GM19238 (cell line): Measurements from ENCODE around the gene EML4.
"Not testable (repeated sequence)": the region's sequence is repeated elsewhere in the genome, so short reads cannot be mapped to it uniquely, and the experiment has no call there.

Experiments used
- DNase-seq: peaks from one replicate; pipeline ENCODE4 v3.0.0; 2011; ENCODE audit warnings: low spot score; ENCODE audit not compliant: insufficient read length

The EML4 gene

GRCh38 chr2:42329736-42330135, 160.6 kb downstream of the EML4 start:
- DNase-seq, result no peak

DNA sequence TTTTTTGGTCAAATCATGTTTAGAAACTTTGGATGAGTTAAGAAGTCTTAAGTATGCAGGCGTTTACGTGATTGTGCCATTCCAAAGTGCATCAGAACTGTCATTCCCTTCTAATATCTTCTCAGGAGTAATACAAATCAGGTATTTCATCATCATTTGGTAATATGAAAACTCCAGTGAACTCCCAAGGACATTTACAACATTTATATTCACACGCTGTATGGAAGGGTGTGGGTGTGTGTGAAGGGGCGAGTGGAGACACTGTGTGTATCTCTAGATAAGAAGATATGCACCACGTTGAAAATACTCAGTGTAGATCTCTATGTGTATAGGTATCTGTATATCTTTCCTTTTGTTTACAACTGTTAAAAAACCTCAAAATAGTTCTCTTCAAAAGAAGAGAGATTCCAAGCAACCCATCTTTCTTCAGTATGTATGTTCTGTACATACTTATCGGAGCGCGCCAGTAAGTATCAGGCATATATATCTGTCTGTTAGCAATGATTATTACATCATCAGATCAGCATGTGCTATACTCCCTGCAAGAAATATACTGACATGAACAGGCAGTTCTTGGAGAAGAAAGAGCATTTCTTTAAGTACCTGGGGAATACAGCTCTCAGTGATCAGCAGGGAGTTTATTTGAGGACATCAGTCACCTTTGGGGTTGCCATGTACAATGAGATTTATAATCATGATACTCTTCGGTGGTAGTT, 162.6 kb downstream of the EML4 start:
- DNase-seq, result no peak

DNA sequence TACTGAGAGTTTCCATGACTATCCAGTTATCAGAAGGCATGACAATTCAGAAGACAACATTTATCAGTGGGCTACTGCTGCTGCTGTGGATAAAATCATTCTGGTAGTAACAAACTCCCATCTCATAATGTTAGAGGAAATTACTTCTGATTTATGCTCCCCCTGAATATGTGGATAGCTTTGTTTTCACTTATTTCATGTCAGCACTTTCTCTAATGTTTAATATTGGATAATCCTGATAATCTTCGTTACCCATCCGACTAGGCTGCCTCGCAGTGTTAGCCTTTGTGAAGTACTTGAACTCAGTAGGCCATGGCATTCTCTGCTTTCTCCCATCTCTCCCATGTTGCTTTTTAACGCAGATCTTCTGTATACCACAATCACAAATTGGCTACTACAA, 163.4 kb downstream of the EML4 start:
- no peak for DNase-seq

GRCh38 chr2:42333579-42333978, 164.4 kb downstream of the EML4 start:
- DNase-seq, result no peak

DNA sequence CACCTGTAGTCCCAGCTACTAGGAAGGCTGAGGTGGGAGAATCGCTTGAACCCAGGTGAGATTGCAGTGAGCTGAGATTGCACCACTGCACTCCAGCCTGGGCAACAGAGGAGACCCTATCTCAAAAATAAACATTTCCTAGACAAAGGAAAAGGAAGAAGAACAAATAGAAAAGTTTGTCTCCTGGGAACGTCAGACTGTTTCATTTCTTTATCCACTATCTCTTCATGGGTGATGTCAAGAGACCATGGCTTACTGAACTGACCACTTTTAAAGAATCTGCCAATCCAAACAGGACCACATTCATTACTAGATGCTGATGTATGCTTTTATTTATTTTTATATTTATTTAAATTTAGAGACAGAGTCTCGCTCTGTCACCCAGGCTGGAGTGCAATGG, 165.1 kb downstream of the EML4 start:
- no peak for DNase-seq

DNA sequence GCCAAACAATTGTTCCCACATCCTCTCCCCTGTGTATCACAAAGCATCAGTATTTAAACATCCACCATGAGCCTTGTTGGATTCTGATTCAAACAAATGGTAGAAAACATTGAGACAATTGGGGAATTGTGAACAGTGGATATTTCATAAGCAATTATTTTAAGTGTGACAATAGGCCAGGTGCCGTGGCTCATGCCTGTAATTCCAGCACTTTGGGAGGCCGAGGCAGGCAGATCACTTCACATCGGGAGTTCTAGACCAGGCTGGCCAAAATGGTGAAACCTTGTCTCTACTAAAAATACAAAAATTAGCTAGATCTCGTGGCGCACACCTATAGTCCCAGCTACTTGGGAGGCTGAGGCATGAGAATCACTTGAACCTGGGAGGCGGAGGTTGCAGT, 165.7 kb downstream of the EML4 start:
- DNase-seq, result not testable (repeated sequence)

GRCh38 chr2:42335514-42336104, 166.5 kb downstream of the EML4 start:
- DNase-seq, result no peak

- no peak for DNase-seq
These were observed 167.3 kb downstream of the EML4 start for GRCh38 chr2:42336361-42336965.

GRCh38 chr2:42337356-42337820, 168.2 kb downstream of the EML4 start:
- no peak for DNase-seq

GRCh38 chr2:42337846-42338566, 168.9 kb downstream of the EML4 start:
- no peak for DNase-seq

GRCh38 chr2:42338567-42339190, 169.5 kb downstream of the EML4 start:
- DNase-seq, result no peak

- DNase-seq, result no peak
These were observed 170.2 kb downstream of the EML4 start for GRCh38 chr2:42339191-42339912.

- DNase-seq, result no peak
These were observed 171.1 kb downstream of the EML4 start for GRCh38 chr2:42340045-42340937.

DNA sequence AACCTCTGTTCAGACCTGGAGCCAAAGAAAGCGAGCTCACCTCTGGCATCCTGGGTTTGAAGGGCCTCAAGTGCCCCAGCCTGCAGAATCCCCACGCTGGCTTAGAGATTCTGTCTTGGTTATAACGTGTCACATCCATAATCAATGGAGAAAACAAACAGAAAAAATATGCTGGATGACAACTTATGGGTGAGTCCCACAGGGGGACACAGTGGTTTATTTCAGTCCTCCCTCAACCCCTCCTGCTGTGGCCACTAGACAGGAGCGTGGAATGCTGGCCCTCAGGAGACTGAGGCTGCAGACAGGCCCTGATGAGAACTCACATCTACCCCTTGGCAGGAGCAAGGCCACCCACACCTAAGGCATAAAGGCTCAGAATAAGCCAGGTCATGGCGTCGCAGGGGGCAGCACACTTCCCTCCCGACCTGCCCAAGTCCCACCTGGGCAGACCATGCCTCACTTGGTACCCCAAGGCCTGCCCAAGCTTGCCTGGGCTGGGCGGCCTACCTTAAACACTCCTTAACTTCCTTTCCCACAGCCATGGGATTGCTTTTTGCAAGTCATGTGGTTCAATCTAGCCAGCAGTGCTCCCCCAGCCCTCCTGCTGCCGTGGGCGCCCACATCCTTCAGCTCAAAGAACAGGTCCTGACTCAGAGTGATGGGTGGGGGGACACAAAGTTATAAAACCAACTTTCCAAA, 171.9 kb downstream of the EML4 start:
- no peak for DNase-seq

DNA sequence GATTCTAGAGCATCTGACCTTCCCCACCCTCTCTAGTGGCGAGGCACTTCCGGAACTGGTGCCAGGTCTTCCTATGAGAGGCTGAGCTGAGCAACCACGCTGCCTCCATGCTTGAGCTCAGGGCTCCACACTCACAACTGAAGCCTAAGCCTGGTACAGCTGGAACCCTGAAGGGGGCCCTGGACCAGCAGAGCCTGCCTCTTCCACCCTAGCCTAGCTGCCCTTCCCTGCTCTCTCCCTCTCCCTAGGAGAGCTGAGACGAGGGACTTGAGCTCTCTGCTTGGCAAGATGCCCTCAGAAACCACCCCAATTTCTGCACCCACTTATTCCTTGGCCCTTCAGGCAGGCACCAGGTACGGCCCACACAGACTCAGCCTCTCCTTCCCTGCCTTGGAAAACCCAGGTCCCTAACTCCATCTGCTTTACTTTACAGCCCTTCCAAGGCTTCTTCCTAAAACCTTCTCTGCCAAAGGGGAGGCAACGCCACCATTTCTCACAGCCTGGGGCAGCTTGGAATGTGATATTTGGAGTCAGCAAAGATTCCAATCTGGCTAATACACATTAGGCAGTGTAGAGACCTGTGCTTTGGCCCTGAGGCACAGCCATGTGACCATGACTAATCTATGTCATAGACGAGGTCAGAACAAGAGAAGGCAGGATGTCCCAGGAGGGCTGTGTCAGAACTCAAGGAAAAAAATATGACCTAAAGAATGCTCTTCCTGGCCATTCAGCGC, 173.1 kb downstream of the EML4 start:
- no peak for DNase-seq

- DNase-seq, result no peak
These were observed 173.7 kb downstream of the EML4 start for GRCh38 chr2:42342795-42343241.

- DNase-seq, result no peak
These were observed 176.8 kb downstream of the EML4 start for GRCh38 chr2:42345986-42346385.

GRCh38 chr2:42346856-42347255, 177.7 kb downstream of the EML4 start:
- not testable (repeated sequence) for DNase-seq

GRCh38 chr2:42347518-42347917, 178.4 kb downstream of the EML4 start:
- DNase-seq, result not testable (repeated sequence)
